NCI-H748 treated with DMSO at 0.1 percent for 48 hours (cell line): ENCODE results near the gene RAD51B.

Experiments used
- DNase-seq: peaks from one replicate; lab custom pipeline; 2025; lab: John Stamatoyannopoulos, UW

Gene RAD51B

DNA sequence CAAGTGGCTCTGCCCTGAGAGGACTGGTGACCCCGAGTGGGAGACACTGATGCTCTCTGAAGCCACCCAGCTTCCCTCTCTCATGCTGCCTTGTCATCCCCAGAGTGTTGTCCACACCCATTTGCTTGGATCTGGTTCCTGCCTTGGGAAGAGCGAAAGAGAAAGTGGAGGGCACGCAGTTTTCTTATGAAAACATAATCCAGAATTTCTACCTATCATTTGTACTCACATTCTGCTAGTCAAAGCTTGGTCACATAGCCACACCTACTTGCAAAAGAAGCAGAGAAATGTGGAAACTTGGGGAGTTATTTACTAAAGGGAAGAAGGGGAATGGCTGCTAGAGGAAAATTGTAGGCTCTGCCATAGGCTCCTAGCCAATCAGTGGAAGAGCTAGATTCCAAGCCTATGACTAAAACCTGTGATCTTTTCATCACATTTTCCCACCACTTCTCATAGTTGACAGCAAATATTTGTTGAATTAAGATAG lies 647.0 kb downstream of the RAD51B start:
- no peak for DNase-seq

DNA sequence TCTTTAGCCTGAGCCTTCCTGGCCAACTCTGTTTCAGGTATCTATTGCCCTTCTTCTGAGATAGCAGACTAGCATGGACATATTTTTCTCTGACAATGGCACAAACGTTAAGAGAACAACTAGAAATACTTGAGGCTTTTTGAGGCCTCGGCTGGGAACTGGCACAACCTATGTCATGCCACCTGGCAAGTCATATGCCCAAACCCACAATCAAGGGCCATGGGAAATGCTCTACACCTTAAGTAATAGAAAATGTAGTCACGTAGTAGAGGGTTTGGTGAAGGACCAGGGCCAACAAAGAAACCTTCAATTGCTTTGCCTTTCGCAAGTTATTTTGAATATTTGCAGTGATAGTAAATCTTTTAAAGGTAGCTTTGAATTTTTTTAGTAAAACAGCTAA lies 647.8 kb downstream of the RAD51B start:
- no peak for DNase-seq

DNA sequence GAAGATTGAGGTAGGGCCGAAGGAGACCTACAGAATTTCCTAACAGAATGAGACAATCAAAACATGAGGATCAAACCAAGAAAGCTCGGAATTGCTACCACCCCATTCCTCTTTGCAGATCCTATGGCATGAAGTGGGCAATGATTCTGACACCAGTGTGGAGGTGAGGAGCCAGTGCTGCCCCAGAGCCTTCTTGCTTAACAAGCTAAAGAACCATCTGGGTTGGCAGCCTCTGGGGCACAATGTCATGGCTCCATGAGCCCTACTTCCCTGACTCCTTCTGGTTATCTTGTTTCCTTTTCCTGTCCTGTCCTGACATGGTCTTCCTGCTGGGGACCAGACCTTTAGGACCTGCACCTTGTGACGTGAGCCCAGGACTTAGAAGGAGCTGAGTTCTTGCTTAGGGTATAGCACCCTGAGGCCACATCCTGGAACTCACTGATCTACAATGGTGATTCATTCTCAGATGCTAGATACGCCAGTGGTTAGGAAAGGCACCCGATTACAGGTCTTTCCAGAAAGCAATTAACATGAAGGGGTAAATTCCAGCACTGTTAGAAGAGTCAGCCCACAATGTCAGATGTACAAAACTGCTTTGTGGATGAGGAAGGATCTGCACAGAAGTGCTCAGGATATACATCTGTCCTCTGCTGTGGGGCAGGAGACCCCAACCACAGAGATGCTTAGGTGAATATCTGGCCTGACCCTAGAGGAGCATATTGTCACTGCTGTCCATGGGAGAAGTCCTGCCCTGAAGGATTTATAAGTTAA lies 649.0 kb downstream of the RAD51B start:
- no peak for DNase-seq

DNA sequence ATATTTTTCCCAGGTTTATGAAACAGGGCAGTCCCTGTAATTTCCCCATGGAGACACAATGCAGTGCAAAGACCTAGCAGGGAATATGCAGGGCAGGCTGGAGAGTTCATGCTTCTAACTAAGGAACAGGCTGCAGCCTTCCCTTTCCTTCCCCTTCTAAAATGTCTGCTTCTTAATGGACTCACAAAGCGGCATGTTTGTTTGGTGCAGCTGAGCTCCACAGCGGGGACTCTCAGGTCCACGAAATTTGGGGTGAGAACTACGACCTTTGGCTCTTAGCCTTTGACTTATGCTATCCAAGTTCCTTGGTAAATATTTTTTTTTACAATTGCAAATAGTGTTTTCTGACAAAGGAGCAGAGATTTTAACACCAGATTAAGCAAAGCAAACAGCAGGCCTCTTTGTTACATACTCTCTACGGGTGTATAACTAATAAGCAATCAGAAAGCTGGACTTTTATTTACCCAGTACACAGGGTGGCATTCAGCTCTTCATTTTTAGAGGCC lies 649.7 kb downstream of the RAD51B start:
- DNase-seq: no peak

DNA sequence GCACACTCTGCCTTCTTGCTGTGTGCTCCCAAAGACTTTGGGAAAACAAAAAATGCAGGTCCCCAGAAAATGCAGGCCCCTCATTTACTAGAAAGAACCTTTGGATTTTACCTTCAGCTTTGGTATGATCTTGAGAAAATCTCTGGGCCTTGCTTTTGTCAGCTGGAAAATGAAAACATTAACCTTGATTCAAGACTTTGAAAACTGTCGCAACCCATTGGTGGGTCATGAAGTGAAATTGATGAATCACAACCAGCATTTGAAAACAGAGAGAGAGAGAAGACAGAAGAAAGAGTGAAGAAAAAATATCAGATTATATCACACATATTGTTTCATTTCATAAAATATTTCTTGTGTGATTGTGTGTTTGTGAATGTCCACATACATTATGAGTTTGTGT lies 650.8 kb downstream of the RAD51B start:
- no peak for DNase-seq

DNA sequence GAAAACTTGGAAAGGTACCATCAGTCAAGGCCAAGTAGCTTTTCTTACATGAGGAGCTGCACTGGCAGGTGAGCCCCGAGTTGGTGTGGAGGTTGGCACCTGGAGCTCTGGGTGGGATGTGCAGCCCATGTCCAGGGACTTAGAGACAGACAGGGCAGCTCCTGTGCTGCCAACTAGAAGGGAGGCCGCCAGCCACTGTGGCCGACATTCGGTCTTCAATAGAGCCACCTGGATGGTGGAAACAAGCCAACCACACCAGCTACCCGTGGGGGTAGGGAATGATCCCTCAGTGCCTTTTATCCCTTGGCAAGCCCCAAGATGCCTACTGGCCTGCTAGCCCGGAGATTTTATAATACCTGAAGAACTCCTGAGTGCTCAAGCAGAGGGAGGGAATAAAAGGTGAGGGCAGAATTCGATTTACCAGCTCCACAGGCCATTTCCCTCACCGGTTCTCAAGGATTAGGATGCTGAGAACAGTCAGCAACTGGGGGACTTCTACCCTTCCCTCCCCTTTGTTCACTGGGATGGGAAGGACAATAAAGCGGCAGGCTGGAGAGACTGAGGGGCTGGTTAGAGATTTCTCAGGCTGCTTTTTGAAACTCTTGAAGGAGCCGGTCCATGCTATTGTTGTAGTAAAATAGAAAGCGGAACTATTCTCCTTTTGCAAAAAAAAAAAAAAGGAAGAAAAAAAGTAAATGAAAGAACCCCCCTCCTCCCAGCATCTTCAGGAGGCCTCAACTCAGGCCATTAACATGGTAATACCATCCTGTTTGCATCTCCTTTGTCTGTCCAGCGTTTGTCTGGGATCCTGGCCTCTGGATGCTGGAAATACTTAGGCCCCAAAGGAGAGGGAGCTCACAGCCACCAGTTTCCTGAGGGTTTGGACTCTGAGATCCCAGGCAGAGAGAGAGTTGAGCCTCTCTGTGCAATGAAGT lies 651.7 kb downstream of the RAD51B start:
- no peak for DNase-seq

DNA sequence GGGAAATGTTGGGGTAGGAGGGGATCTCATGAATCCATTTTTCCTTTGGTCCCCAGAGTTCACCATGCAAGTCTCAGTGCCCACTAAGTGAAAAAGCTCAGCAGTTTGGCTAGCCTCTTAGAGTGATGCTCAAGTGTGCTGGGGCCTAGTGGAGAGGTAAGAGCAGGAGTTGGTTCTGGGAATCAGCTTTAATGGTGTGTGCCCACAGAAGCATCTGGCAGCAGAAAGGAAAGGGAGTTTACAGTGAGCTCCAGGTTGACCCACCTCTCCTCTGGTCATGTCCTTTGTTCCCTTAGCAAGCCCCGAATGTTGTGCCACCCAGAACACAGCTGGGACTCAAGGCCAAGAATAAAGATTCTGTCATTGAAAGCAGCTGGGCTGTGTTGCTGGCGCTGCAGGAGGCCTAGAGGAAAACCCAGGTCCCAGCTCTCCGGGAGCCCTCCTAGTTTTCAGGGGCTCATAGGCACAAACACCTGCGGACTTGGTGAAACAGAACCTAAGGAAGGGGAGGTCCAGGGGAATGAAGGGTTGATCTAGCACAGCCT lies 652.5 kb downstream of the RAD51B start:
- DNase-seq: no peak

DNA sequence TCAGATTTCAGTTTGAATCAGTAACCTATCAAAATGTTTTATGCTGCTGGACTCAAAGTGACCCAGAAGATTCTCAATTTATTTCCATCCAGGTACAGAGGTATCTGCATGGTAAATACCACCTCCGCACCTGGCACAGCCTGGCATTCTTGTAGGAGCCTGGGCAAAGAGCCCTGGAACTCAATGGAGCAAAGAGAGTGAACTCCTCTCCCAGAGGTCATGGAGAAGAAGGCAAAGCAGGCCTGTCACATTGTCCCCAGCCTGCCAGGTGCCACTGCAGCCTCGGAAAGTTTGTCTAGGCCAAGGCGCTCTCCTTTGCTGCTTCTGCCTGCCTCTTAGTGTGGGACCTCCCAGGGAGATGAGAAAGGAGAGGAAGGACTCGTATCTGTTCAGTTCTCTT lies 653.5 kb downstream of the RAD51B start:
- DNase-seq: no peak

DNA sequence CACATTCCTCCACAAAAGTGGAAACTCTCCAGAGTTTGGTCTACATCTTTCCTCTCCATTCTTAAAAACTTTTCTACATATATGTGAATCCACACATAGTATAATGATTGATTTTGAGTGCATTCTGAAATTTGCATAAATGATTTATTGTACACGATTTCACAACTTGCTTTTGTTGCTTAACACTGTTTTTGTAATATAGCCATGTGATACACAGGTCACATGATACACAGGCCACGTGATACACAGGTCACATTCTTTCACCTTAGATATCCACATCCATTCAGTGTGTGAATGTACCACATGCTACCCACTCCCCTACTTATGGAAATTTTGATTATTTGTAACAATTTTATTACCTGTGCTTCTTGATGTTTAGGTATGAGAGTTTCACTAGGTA lies 654.2 kb downstream of the RAD51B start:
- no peak for DNase-seq

DNA sequence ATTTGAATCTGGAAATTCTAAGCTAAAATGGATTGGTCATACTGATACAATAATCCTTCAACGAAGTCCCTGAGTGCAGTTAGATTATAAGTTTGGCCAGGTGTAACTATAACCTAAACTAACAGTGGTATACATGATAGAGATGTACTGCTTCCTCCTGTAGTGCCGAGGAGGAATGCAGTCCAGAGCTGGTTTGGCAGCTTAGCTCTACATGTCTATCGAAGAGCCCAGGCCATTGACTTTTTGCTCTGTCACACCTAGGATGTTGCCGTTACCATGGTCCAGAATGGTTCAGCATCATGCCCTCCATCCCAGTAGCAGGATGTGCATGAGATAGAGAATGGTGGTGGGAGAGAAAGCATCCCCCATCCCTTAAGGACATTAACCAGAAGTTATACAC lies 655.2 kb downstream of the RAD51B start:
- DNase-seq: no peak

DNA sequence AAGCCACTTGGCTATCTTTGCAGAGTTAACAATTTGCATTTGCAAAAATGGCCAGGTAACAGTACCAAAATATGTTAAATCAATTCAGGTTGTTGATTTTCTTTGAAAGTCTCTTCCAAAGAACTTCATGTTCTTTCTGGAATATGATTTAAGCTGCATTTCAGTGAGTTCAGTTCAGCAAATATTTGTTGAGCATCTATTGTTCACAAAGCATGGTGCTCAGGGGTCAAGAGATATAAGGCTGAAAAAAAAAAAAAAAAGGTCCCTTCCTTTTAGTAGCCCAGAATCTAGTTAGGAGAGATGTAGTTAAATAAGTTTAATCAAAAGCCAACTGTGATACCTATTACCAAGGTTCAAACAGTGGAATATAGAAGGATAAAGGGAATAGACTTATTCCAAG lies 656.2 kb downstream of the RAD51B start:
- no peak for DNase-seq

DNA sequence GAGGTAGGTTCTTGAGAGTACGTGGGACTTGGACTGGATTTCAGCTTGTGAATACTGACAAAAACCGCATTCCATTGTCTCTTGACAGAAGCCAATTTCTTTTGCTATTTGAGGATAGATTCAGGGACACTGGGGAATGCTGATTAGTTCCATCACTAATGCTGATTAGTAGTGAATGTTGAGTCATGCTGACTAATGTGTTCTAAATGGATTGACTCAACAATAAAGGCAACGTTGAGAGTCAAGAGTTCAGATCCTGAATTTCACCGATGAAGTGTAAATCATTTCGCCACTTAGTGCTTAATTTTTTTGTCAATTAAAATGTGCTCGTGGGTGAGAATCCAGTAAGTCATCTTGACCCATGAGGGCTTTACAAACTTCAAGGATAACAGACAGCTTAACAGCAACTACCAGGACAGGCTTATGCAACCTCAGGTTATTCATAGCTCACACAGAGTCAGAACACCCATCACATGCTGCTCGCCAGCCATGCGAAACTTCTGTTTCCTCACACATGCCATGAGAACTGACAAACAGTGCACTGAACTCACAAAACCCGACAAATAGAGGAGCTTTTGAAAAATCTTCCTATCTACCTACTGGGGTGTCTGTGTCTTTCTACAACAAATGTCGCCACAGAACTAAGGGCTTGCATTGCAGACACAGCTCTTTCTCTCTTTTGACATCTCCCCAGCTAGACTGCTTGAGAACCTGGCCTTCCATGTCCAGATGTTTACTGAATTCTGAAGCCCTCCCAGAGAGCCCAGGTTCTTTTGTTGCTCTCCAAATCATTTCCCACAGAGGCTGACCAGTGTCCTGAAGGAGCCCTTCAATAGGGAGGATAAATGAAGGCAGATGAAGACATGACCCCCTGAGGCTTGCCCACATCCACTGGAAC lies 656.9 kb downstream of the RAD51B start:
- no peak for DNase-seq

DNA sequence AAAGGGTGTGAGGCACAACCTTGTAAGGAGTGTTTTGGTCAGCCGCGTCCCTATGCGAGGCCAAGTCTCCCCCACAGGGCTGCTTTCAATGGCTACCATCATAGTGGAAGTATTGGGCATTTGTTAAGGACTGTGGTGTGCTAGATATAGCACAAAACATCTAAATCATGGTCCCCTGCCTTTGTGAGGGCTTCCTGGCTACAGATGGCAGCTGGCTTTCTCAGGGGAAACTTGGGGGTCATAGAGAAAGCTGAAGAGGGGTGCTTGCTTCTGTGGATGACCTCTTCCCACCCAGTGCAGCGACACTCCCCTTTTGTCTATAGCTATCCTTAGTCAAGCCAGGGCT lies 657.5 kb downstream of the RAD51B start:
- no peak for DNase-seq

DNA sequence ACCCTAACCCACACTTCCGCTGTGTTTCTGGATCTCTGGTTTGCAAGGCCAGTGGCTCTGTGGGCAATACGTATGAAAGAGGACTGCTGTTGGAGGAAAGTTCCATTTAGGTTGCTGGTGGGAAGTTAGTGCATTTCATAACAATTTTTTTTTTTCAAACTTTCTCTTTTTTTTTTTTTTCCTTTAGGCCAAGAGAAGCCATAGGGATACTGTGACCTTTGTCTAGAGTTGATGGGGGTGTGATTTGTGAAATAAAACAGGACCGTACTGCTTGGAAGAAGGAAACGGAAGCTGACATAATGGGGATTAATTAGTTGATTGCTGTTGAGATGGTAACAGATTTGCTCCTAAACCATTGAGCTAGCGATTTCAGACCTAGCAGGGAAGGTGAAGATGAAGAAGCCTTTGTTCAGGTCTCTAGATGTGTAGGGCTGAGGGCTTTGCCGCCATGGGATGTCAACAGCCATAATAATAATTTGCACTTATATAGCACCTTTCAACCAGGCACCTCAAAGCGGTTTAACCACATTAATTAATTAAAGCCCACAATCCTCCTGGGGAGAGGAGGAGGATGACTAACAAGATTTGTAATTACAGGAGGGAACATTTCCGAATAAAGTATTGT lies 658.0 kb downstream of the RAD51B start:
- peak; percentile 6 for DNase-seq

DNA sequence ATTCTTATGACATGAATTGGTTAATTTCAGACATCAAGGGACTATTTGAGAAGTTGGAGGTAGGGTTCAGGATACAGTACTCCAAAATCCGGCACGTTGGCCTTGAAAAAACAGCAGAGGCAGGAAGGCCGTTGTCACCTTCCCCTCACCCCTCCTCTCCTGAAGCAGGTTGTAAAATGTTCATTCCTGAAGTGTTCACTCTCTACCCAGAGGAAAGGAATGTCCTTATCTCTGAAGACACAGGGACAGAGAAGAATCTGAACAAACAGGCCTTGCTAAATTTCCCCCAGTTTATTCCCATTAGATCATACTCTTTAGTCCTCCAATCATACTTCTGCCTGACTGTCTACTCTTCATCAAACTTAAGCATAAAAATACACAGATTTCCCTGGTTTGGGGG lies 659.7 kb downstream of the RAD51B start:
- no peak for DNase-seq

DNA sequence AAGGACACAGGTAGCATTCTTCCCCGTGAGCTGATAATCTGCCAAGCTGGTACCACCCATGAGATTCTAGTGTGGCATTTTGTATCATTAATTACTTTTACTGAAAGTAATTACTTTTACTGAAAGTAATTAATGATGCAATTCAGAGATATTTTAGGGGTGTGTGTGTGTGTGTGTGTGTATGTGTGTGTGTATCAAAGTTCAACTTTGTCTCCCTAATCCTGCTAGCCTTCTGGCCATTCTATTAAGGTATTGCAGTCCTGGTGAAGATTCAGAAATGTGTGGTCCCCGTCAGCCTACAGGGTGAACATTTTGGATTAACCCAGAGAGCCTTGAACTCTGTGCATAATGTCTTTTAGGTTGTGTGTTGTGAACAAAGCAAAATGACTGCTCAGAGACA lies 662.4 kb downstream of the RAD51B start:
- no peak for DNase-seq

DNA sequence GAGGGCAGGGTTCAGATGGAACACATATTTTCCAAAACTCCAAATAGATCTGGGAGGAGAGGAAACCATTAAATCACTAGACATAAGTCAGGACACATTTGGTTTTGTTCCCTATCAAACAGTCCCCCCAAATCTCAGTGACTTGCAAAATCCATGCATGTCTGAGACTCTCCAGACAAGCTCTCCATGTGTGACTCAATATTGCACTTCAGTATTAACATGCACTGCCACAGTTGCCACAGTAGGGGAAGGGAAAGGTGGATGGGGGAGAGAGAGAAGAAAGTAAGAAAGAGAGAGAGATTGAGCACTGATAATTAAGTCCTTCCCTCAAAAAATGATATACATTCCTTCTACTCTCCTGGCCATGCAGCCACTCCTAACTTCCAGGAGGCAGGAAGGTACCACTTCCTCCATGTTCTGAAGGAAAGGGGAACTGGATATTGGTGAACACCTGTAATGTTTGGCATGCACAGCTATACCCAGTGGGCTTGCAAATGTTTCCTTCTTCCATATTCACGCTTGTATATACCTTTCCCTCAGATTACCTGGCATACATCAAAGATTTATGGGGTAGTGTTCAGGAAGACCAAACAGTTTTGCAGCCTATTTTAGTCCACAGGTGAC lies 663.3 kb downstream of the RAD51B start:
- DNase-seq: no peak

DNA sequence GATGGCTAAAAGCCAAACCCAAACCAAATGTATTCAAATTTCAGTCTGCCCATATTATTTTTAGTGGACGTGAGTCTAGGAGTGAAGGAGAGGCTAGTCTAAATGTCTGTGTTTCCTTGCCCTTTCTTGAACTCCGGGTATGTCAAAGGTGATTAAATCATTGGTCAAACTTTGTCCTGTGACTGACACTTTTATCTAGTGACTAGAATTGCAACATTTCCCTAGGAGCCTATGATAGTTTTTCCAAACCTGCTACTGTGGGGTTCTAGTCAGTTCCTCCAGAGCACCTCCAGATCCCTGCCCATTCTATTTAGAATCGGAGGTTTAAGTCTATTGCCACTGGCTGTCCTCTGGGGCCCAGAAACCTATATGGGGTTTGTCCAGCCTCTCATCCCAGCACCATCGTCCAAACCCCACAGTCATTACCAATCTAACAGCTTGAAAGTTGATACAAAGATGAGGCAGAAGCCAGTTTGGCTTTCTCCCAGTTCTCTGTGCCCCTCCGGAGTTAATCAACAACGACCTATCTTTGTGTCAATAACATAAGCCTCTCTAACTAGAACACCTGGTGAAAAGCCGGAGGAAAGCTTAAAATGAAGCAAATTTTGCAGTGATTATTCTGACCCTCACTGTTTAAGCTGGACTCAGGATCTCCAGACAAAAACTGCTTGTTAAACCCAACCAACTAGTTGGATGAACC lies 666.6 kb downstream of the RAD51B start:
- DNase-seq: no peak

DNA sequence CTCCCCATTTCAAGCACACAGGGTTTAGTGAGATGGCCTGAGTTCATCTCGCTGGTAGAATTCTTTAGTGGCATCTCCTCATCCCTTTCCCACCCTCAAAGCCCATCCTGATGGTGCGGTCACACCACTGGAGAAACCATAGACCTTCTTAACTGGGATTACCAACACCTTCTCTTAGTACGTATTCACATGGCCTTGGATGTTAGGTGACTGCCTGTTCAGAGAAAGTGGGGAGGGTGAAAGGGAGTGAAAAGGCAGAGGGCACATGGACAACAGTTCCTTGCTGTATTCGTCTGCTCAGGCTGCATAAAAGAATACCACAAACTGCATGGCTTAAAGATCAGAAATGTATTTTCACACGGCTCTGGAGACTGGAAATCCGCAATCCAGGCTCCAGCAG lies 667.2 kb downstream of the RAD51B start:
- DNase-seq: no peak
